Cardiac fibroblast (primary cell): ENCODE results near the gene C2.

Experiments
- DNase-seq, 2 donors: peaks; one replicate each; pipeline versions ENCODE4 v3.0.0 to v3.0.0-alpha.2; 2010; ENCODE audit warnings: low read depth in 2 of 2
- H3K4me3 ChIP-seq, 2 donors: replicated peaks in 1 of 2; 1 replicate in 1 of 2; 2 replicates in 1 of 2; pipeline ENCODE4 v1.5.1; 2011; ENCODE audit warnings: low read depth in 2 of 2, low read length in 2 of 2, mild to moderate bottlenecking in 2 of 2, moderate library complexity in 1 of 2
- CTCF ChIP-seq: IDR thresholded peaks from one replicate; pipeline ENCODE4 v1.5.1; 2011; ENCODE audit warnings: low read depth, mild to moderate bottlenecking, low read length, inconsistent platforms

Gene C2

GRCh38 chr6:31888276-31889258 is 39.0 kb upstream of the C2 start:
- TF ChIP-seq CTCF = peak; percentile 85
- H3K4me3 ChIP-seq = no peak overlapping the region
- peak; percentile 19 to 23 for DNase-seq

- no peak for TF ChIP-seq CTCF
- no peak overlapping the region for H3K4me3 ChIP-seq
- DNase-seq = no peak
Observed at GRCh38 chr6:31889331-31889972, 38.1 kb upstream of the C2 start.

GRCh38 chr6:31892821-31893220 is 34.7 kb upstream of the C2 start:
- no peak for TF ChIP-seq CTCF
- H3K4me3 ChIP-seq = no peak overlapping the region

GRCh38 chr6:31896493-31896855 is 31.0 kb upstream of the C2 start:
- no peak for DNase-seq
- H3K4me3 ChIP-seq = peak overlapping the region; percentile 63 to 96
- no peak for TF ChIP-seq CTCF

More at GRCh38 chr6:31892821-31893220, 34.7 kb upstream of the C2 start:
- DNase-seq = no peak

GRCh38 chr6:31896856-31897611 is 30.5 kb upstream of the C2 start:
- no peak for TF ChIP-seq CTCF
- no peak for DNase-seq
- H3K4me3 ChIP-seq = peak overlapping the region; percentile 63 to 96

- DNase-seq = peak; percentile 78 to 81
- H3K4me3 ChIP-seq = peak within 1 kb of the TSS; percentile 69 to 96
- no peak for TF ChIP-seq CTCF
Observed at GRCh38 chr6:31897612-31898382, 29.7 kb upstream of the C2 start, which contains the start of gene EHMT2. Gene EHMT2 (minus strand): TSS chr6:31897698. CDS start chr6:31897677, 21 bp downstream.
